ENCODE measurements around the gene SDHB. TPM values are rescaled to one million over a fixed set of nuclear protein-coding genes. Genes with fewer than 3 reads are reported as not detected.
A peak's percentile ranks its signal among the peaks of the same experiment; 100 is the strongest.

The SDHB gene
- total and polyA plus RNA-seq, 2 of the 8 experiments (the other 6 are each of a cell fraction or from before 2014, with no cell fraction given), result 84.0 to 98.7 TPM

GRCh38 chr1:17011439-17012307 lies 42.2 kb downstream of the SDHB start, which contains the start of gene ATP13A2 (continued):
- TF ChIP-seq PHF8 (conservative IDR thresholded peaks at IDR 0.05; ENCODE audit: low read depth, low read length) (peak; percentile 27; the same call in 1 of the 2 replicates), SIX5 (IDR thresholded peaks at IDR 0.05; ENCODE audit: low read depth, low read length) (peak; percentile 68), NRF1 (IDR thresholded peaks at IDR 0.05; ENCODE audit: low read depth, low read length) (no peak), ASH2L (IDR thresholded peaks at IDR 0.05; ENCODE audit: low read length) (peak; percentile 46), CHD2 (IDR thresholded peaks at IDR 0.05; ENCODE audit: low read length) (no peak)
